Psoas muscle (tissue), 8 donors: ENCODE measurements around the gene TOR2A. TPM values are rescaled to one million over a fixed set of nuclear protein-coding genes. Genes with fewer than 3 reads are reported as not detected.

ENCODE experiments used
- ATAC-seq, 4 donors: fragments of 200-7000 bp; cut with Tn5 transposase; one replicate each; pipeline ENCODE4 v1.9.1; 2020; ENCODE audit warnings: moderate library complexity in 3 of 4, mild to moderate bottlenecking in 2 of 4
- DNase-seq, 2 donors: peaks; one replicate each; pipeline ENCODE4 v3.0.0-alpha.2; 2020
- H3K27ac ChIP-seq: fragments of 200-600 bp; one replicate; pipeline ENCODE4 v1.8.0; 2022
- H3K27me3 ChIP-seq, 3 donors: fragments of 200-600 bp in 1 of 3; one replicate each; pipeline versions ENCODE4 v1.6.1 to v1.8.0; 2013 to 2022; ENCODE audit warnings: low read length in 2 of 3, mild to moderate bottlenecking in 2 of 3, moderate library complexity in 1 of 3; ENCODE audit not compliant: insufficient read depth in 3 of 3
- H3K36me3 ChIP-seq, 2 donors: fragments of 200-600 bp in 1 of 2; one replicate each; pipeline versions ENCODE4 v1.6.1 to v1.8.0; 2013 to 2022; ENCODE audit warnings: low read depth in 1 of 2, mild to moderate bottlenecking in 1 of 2, moderate library complexity in 1 of 2; ENCODE audit not compliant: insufficient read depth in 1 of 2
- H3K4me1 ChIP-seq: fragments of 200-600 bp; one replicate; pipeline ENCODE4 v1.8.0; 2022
- H3K4me3 ChIP-seq: fragments of 200-600 bp; one replicate; pipeline ENCODE4 v1.8.0; 2022; ENCODE audit warnings: mild to moderate bottlenecking
- H3K9me3 ChIP-seq: fragments of 200-600 bp; one replicate; pipeline ENCODE4 v1.8.0; 2022
- CTCF ChIP-seq: fragments of 200-600 bp; IDR thresholded peaks from one replicate; pipeline ENCODE4 v1.8.0; 2022; ENCODE audit warnings: antibody characterized with exemption
- WGBS, 3 donors: extraction: QIAGEN DNeasy Blood & Tissue Kit; methylation state at CpG; one replicate each; pipeline versions ENCODE4 v1.1.6 to v1.1.7; 2013; 5-methylcytosine and 5-hydroxymethylcytosine counted together
- intact Hi-C, 2 donors: fragments of 100-400 bp; cut with DNase I; formaldehyde crosslinking; loops; one replicate each; pipeline versions ENCODE4 v1.11.0 to v1.14.2; 2022
- polyA plus RNA-seq, 3 donors: library from polyadenylated mRNA; stranded (reverse); fragments of 200-250 nt; gene quantifications; one replicate each; pipeline ENCODE4 v1.2.3, GENCODE V29; 2013
- total RNA-seq, 4 donors: library from RNA; stranded (reverse); fragmentation: NEBNext Ultra II Directional in 2 of 4; extraction: Animal tissue kit (Norgen Biotek cat#: 25700) in 2 of 4; gene quantifications; one replicate each; pipeline versions ENCODE4 v1.2.1 to v1.2.4, GENCODE V29; 2021 to 2023
- donor health status: healthy with polysubstance abuse.
- donor health status: DM: no; HTN: no; CAD: no; lungs with moderate emphysema.
- donor health status: Bipolar disorder and iron deficiency.
- donor health status: healthy.
- donor health status: DM: yes; HTN: yes; CAD: no.
- donor health status: DM: no; HTN: no; CAD: no.
- donor health status: DM: no; HTN: no; CAD: no.
- donor health status: DM: yes; HTN: yes; CAD: no.

The TOR2A gene
- total and polyA plus RNA-seq, 7 donors: 2.8 to 6.9 (median 4.6) TPM

- Histone ChIP-seq H3K4me1 (peaks cover 19% of the 10 kb centered on the region), H3K4me3 (no peak overlapping the region), H3K36me3 (no peaks in the 10 kb centered on the region), H3K27me3 (no peaks in the 10 kb centered on the region), H3K27ac (peak overlapping the region; percentile 88), H3K9me3 (no peaks in the 10 kb centered on the region)
- ATAC-seq (no peak), DNase-seq (no peak)
- 88 to 96% (median 92%) methylated on average over 5 of the region's 5 CpGs for WGBS, 3 donors
- intact Hi-C loops: loop anchor here in 1 of 2 donors (2.0 kb wide), 1 partner anchor 14 kb away; no protein-coding TSS in a partner anchor
- no peak for TF ChIP-seq CTCF
Observed at GRCh38 chr9:127698386-127698785, 36.7 kb downstream of the TOR2A start.

- no peaks in the 10 kb centered on the region for H3K27me3 ChIP-seq
- DNase-seq (no peak), ATAC-seq (no peak)
- H3K36me3 ChIP-seq: no peaks in the 10 kb centered on the region
- H3K4me3 ChIP-seq: no peak overlapping the region
- peaks cover 19% of the 10 kb centered on the region for H3K4me1 ChIP-seq
- intact Hi-C loops: no loop called here
- H3K27ac ChIP-seq: peak overlapping the region; percentile 88
- H3K9me3 ChIP-seq: no peaks in the 10 kb centered on the region
- no peak for TF ChIP-seq CTCF
- 55 to 73% (median 61%) methylated on average over 5 of the region's 5 CpGs for WGBS, 3 donors
Observed at GRCh38 chr9:127697575-127697974, 37.5 kb downstream of the TOR2A start.

GRCh38 chr9:127694890-127695720 is 40.0 kb downstream of the TOR2A start:
- ATAC-seq (no peak), DNase-seq (no peak)
- H3K4me3 ChIP-seq: no peak overlapping the region
- intact Hi-C loops: no loop called here
- 46 to 69% (median 55%) methylated on average over 9 of the region's 9 CpGs for WGBS, 3 donors
- H3K36me3 ChIP-seq: peaks cover 0 to 11% of the 10 kb centered on the region in 2 donors
- peaks cover 12% of the 10 kb centered on the region for H3K4me1 ChIP-seq
- TF ChIP-seq CTCF: no peak
- no peak overlapping the region for H3K27ac ChIP-seq
- H3K27me3 ChIP-seq: no peaks in the 10 kb centered on the region
- no peaks in the 10 kb centered on the region for H3K9me3 ChIP-seq

- 91 to 97% (median 94%) methylated on average over 4 of the region's 4 CpGs for WGBS, 3 donors
- intact Hi-C loops: no loop called here
Observed at GRCh38 chr9:127693697-127694096, 41.4 kb downstream of the TOR2A start.

More at GRCh38 chr9:127693697-127694096, 41.4 kb downstream of the TOR2A start:
- Histone ChIP-seq H3K9me3 (no peaks in the 10 kb centered on the region), H3K36me3 (peaks cover 0 to 17% of the 10 kb centered on the region in 2 donors), H3K27me3 (no peaks in the 10 kb centered on the region), H3K27ac (no peak overlapping the region), H3K4me1 (peaks cover under 1% of the 10 kb centered on the region), H3K4me3 (no peak overlapping the region)
- TF ChIP-seq CTCF: no peak
- DNase-seq (no peak), ATAC-seq (no peak)
